ENCODE results near the gene TRIM62. TPM values are rescaled to one million over a fixed set of nuclear protein-coding genes. Genes with fewer than 3 reads are reported as not detected.

Gene TRIM62
- total RNA-seq, 1 donor from 2014 or later = 8.5 TPM

- peak; percentile 80 for DNase-seq (ENCODE audit: low spot score)
Observed at GRCh38 chr1:33099290-33100118, 82.3 kb downstream of the TRIM62 start.

DNA sequence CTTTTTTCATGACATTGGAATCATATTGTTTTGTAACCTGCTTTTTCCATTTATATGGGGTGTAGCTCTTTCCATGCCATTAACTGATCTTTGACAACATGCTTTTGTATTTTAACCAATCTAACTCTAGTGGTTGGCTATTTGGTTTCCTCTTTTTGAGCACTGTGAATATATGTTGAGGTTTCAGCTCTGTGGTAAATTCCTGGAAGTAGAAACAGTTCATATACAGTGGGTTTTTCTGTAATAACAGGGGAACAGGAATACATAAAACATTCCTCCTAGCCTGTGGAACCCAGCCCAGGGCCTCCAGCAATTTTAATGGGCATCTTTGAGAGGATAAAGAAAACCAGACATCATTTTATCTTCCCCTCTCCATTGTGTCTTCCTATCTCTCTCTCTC, 83.5 kb downstream of the TRIM62 start:
- DNase-seq (ENCODE audit: low spot score) = no peak

DNA sequence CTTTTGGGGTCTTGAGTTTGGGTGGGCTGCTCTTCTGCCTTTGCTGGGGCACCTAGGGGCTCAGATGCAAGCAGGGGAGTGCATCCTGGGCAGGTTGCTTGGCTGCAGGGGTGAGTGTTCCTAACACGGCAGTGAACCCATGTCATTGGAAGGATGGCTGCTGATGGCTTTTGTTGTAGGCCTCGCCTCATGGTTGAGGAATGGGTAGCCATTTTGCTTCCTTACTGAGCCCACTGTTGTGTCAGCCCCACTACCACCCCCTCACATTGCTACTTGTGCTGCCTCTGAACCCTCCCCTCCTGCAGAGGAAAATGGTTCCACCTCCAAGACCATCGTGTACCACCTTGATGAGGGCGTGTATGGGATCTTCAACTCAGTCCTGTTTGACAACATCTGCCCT, 84.1 kb downstream of the TRIM62 start:
- no peak for DNase-seq (ENCODE audit: low spot score)

DNA sequence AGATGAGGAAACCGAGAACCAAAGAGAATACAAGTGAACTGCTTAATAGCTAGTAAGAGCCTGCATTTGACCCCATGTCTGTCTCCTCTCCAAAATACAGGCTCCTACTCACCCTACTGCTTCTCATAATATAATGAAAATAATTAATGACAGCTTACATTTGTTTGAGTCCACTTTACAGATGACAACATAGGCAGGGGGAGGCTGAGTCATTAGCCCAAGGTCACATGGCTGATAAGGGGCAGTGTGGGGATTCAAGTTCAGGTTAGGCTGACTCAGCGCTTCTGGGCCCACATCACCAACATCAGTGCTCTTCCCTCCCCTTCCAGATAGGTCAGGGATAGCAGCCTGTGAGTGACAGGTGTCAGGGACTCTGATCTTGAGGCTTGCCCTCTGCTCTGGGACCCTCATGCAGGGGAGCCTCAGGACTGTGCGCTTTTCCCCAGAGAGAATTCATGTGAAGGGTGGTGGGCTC, 84.7 kb downstream of the TRIM62 start:
- no peak for DNase-seq (ENCODE audit: low spot score)

DNA sequence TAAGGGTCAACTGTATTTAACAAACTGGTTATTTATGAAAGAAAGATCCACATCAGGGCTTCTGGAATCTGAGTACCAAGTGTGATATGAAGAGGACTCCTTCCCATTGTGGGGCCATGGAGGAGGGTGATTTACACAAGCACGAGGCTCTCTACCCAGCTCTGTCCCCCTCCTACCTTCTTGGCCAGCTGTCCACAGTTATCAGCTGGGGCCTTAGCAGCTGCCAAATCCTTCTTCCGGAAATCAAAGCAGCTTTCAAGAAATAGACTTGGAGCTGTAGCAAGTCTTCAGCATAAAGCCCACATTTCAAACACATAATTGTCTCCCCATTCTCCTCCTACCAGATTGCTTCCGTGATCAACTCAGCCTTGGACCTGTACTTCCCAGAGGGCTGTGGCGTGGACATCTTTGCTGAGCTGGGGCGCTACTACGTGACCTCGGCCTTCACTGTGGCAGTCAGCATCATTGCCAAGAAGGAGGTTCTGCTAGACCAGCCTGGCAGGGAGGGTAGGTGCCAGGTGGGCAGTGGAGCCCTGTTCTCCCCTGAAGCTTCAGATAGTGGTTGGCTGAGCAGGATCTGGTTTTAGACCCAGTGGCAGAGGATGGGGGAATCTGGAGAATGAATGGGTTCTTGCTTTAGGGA, 85.4 kb downstream of the TRIM62 start:
- no peak for DNase-seq (ENCODE audit: low spot score)

Other genes starting within 250 kb of the TRIM62 start
- gene RNF19B, start 217.2 kb downstream of the TRIM62 start, total RNA-seq = 31.4 TPM
- 130 TPM for gene AK2, start 145.2 kb downstream of the TRIM62 start, total RNA-seq
- gene AZIN2, start 100.9 kb downstream of the TRIM62 start, total RNA-seq = 6.2 TPM
- gene ZNF362, start 74.4 kb upstream of the TRIM62 start, total RNA-seq = 39.9 TPM
- not detected for gene A3GALT2, start 139.1 kb upstream of the TRIM62 start, total RNA-seq
- gene PHC2, start 249.1 kb upstream of the TRIM62 start, total RNA-seq = 121 TPM

Measured in mucosa of gallbladder (tissue), 1 donor.